Measurements from ENCODE around the gene ZFYVE16. TPM values are rescaled to one million over a fixed set of nuclear protein-coding genes. Genes with fewer than 3 reads are reported as not detected.

ZFYVE16 gene
- total and polyA plus RNA-seq, 2 of the 13 experiments (the other 11 are each of a cell fraction or from before 2014, with no cell fraction given) = 9.3 to 33.3 TPM

DNA sequence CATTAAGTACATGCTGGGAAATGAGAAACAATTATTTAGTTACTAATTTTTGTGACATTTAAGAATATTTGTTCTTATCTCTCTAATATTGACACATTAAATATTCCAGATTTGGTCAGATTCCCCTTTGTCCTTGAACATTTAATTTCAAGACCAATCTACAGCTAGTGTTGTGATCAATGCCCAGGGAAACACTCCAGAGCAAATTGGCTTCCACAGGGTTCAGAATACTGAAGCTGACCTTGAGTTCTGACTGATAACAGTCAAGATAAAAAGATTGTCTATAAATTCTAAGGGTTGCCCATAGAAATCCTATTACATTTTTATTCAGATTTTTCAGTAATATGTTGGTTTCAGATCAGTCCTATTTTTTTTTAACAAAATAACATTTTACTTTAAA, 31.3 kb downstream of the ZFYVE16 start:
- H3K36me3 ChIP-seq (replicated peaks in 1 of 2; ENCODE audit: control insufficient read depth in 1 of 2, insufficient read depth in 2 of 2, low read length in 2 of 2) = peaks cover 2 to 42% of the 10 kb centered on the region in 2 experiments; a peak in 4 of 5 replicates
- no peak for ATAC-seq

DNA sequence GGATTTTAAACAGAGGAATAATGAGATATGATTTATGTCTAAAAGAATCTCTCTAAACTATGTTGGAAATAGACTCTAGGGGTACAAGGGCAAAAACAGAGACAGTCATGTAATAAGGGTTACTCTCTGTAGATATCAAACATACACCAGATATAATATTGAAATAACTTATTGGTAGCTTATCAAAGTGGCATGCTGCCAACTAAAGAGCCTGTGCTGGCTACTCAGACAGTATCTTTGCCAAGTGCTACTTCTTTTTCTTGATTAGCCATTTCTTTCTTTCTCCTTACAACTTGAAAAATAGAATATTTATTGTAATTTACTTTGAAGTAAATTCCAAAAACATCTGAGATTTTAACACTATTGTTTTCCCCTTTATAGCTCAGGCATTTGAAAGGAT, 34.9 kb downstream of the ZFYVE16 start:
- H3K36me3 ChIP-seq (replicated peaks in 1 of 2; ENCODE audit: control insufficient read depth in 1 of 2, insufficient read depth in 2 of 2, low read length in 2 of 2) = peaks cover 1 to 37% of the 10 kb centered on the region in 2 experiments; a peak in 4 of 5 replicates
- no peak overlapping the region for H3K9ac ChIP-seq (ENCODE audit: insufficient read depth, low read depth, low read length)
- BruUV-seq (replicated peaks) = no TSS peak
- H3K4me2 ChIP-seq (ENCODE audit: low read depth, low read length) = no peak overlapping the region
- DNase-seq (ENCODE audit: low spot score) (no peak), FAIRE-seq (no peak), ATAC-seq (no peak)
- no peaks in the 10 kb centered on the region for H3K79me2 ChIP-seq (ENCODE audit: insufficient read depth, low read length)
- in situ Hi-C loops (cut with HindIII; ENCODE audit: extremely low pct_ligation_motif_present, low pct_unique_long_range_greater_than_20kb) = no loop called here
- H3K27ac ChIP-seq (ENCODE audit: extremely low read length, insufficient read depth, low read length) = no peak overlapping the region
- H3K27me3 ChIP-seq (ENCODE audit: control insufficient read depth in 1 of 2, insufficient read depth in 2 of 2, low read length in 2 of 2) = no peaks in the 10 kb centered on the region
- no peak overlapping the region for H3K4me3 ChIP-seq (replicated peaks in 1 of 3; ENCODE audit: insufficient read depth in 1 of 3, low read depth in 2 of 3, low read length in 3 of 3)
- intact Hi-C loops (cut with micrococcal nuclease; ENCODE audit: unreplicated experiment) = no loop called here
- H3K9me3 ChIP-seq (ENCODE audit: low read length) = no peaks in the 10 kb centered on the region
- H3K4me1 ChIP-seq (ENCODE audit: insufficient read depth, low read length) = no peaks in the 10 kb centered on the region
- CTCF ChIA-PET (ENCODE audit: low intra/inter-chr PET ratio, low total read pairs) = no interaction called here
- H2AFZ ChIP-seq (ENCODE audit: low read length) = no peak overlapping the region
- no peaks in the 10 kb centered on the region for H4K20me1 ChIP-seq (ENCODE audit: insufficient read depth, low read length)
- POLR2A ChIA-PET = no interaction called here
- TF ChIP-seq, protein P1, sequence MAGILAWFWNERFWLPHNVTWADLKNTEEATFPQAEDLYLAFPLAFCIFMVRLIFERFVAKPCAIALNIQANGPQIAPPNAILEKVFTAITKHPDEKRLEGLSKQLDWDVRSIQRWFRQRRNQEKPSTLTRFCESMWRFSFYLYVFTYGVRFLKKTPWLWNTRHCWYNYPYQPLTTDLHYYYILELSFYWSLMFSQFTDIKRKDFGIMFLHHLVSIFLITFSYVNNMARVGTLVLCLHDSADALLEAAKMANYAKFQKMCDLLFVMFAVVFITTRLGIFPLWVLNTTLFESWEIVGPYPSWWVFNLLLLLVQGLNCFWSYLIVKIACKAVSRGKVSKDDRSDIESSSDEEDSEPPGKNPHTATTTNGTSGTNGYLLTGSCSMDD (CRISPR knock-in tag; IDR thresholded peaks at IDR 0.05) = no peak
- TF ChIP-seq ZNF788 (CRISPR knock-in tag; IDR thresholded peaks at IDR 0.05; ENCODE audit: borderline replicate concordance) (no peak), CENPT (CRISPR knock-in tag; IDR thresholded peaks at IDR 0.05; ENCODE audit: low read depth) (no peak), SKI (IDR thresholded peaks at IDR 0.05; ENCODE audit: partially characterized antibody) (no peak), ZNF747 (CRISPR knock-in tag; IDR thresholded peaks at IDR 0.05; ENCODE audit: borderline replicate concordance) (no peak), FOSL2 (CRISPR knock-in tag; IDR thresholded peaks at IDR 0.05) (no peak)
- TF ChIP-seq, protein P2, sequence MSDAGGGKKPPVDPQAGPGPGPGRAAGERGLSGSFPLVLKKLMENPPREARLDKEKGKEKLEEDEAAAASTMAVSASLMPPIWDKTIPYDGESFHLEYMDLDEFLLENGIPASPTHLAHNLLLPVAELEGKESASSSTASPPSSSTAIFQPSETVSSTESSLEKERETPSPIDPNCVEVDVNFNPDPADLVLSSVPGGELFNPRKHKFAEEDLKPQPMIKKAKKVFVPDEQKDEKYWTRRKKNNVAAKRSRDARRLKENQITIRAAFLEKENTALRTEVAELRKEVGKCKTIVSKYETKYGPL (CRISPR knock-in tag; IDR thresholded peaks at IDR 0.05) = no peak
- TF ChIP-seq, protein P3, sequence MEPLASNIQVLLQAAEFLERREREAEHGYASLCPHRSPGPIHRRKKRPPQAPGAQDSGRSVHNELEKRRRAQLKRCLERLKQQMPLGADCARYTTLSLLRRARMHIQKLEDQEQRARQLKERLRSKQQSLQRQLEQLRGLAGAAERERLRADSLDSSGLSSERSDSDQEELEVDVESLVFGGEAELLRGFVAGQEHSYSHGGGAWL (CRISPR knock-in tag; IDR thresholded peaks at IDR 0.05) = no peak
- TF ChIP-seq, protein P4, sequence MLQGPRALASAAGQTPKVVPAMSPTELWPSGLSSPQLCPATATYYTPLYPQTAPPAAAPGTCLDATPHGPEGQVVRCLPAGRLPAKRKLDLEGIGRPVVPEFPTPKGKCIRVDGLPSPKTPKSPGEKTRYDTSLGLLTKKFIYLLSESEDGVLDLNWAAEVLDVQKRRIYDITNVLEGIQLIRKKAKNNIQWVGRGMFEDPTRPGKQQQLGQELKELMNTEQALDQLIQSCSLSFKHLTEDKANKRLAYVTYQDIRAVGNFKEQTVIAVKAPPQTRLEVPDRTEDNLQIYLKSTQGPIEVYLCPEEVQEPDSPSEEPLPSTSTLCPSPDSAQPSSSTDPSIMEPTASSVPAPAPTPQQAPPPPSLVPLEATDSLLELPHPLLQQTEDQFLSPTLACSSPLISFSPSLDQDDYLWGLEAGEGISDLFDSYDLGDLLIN (CRISPR knock-in tag; IDR thresholded peaks at IDR 0.05; ENCODE audit: borderline replicate concordance) = no peak

More for the DNA sequence above, 31.3 kb downstream of the ZFYVE16 start:
- ChIA-PET POLR2A (no interaction called here), CTCF (ENCODE audit: low intra/inter-chr PET ratio, low total read pairs) (no interaction called here)
- FAIRE-seq = no peak
- DNase-seq (ENCODE audit: low spot score) = no peak
- no TSS peak for BruUV-seq (replicated peaks)
- Histone ChIP-seq H3K4me3 (replicated peaks in 1 of 3; ENCODE audit: insufficient read depth in 1 of 3, low read depth in 2 of 3, low read length in 3 of 3) (no peak overlapping the region), H3K27ac (ENCODE audit: extremely low read length, insufficient read depth, low read length) (no peak overlapping the region), H3K9ac (ENCODE audit: insufficient read depth, low read depth, low read length) (no peak overlapping the region), H2AFZ (ENCODE audit: low read length) (no peak overlapping the region), H3K9me3 (ENCODE audit: low read length) (no peaks in the 10 kb centered on the region), H3K4me2 (ENCODE audit: low read depth, low read length) (no peak overlapping the region), H3K4me1 (ENCODE audit: insufficient read depth, low read length) (no peaks in the 10 kb centered on the region), H3K79me2 (ENCODE audit: insufficient read depth, low read length) (no peaks in the 10 kb centered on the region), H4K20me1 (ENCODE audit: insufficient read depth, low read length) (no peaks in the 10 kb centered on the region), H3K27me3 (ENCODE audit: control insufficient read depth in 1 of 2, insufficient read depth in 2 of 2, low read length in 2 of 2) (no peaks in the 10 kb centered on the region)
- TF ChIP-seq ZSCAN20 (CRISPR knock-in tag; IDR thresholded peaks at IDR 0.05; ENCODE audit: borderline replicate concordance) (no peak), MBNL3 (CRISPR knock-in tag; conservative IDR thresholded peaks at IDR 0.05) (no peak), SRSF4 (IDR thresholded peaks at IDR 0.05; ENCODE audit: low read depth, low read length, poor library complexity, severe bottlenecking) (no peak), FOXK2 (IDR thresholded peaks at IDR 0.05) (no peak), HNRNPL (IDR thresholded peaks at IDR 0.05; ENCODE audit: low read depth, low read length) (no peak), MTF2 (CRISPR knock-in tag; IDR thresholded peaks at IDR 0.05; ENCODE audit: borderline replicate concordance) (no peak)
- TF ChIP-seq, protein P5, sequence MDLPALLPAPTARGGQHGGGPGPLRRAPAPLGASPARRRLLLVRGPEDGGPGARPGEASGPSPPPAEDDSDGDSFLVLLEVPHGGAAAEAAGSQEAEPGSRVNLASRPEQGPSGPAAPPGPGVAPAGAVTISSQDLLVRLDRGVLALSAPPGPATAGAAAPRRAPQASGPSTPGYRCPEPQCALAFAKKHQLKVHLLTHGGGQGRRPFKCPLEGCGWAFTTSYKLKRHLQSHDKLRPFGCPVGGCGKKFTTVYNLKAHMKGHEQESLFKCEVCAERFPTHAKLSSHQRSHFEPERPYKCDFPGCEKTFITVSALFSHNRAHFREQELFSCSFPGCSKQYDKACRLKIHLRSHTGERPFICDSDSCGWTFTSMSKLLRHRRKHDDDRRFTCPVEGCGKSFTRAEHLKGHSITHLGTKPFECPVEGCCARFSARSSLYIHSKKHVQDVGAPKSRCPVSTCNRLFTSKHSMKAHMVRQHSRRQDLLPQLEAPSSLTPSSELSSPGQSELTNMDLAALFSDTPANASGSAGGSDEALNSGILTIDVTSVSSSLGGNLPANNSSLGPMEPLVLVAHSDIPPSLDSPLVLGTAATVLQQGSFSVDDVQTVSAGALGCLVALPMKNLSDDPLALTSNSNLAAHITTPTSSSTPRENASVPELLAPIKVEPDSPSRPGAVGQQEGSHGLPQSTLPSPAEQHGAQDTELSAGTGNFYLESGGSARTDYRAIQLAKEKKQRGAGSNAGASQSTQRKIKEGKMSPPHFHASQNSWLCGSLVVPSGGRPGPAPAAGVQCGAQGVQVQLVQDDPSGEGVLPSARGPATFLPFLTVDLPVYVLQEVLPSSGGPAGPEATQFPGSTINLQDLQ (CRISPR knock-in tag; IDR thresholded peaks at IDR 0.05) = no peak
- in situ Hi-C loops (cut with HindIII; ENCODE audit: extremely low pct_ligation_motif_present, low pct_unique_long_range_greater_than_20kb) = no loop called here
- intact Hi-C loops (cut with micrococcal nuclease; ENCODE audit: unreplicated experiment) = no loop called here
